K562 (cell line): ENCODE data around the gene INCENP. TPM values are rescaled to one million over a fixed set of nuclear protein-coding genes. Genes with fewer than 3 reads are reported as not detected.

Experiments used
- ATAC-seq: fragments of 200-7000 bp; cut with Tn5 transposase; 3 replicates; pipeline ENCODE4 v1.9.1; 2020; ENCODE audit warnings: moderate library complexity
- BruUV-seq: library from RNA; stranded (reverse); fragments of 400-500 nt; replicated peaks from 2 replicates; lab custom pipeline; 2021; lab: Mats Ljungman, UMichigan
- CTCF ChIA-PET: fragments of 300-600 bp; formaldehyde crosslinking; extraction: SDS; loops from one replicate; lab custom pipeline; 2021; ENCODE audit warnings: low intra/inter-chr PET ratio; lab: Yijun Ruan, JAX
- POLR2A ChIA-PET: fragments of 300-600, 350-650 bp; sonication (Branson Sonifier 250); formaldehyde crosslinking; extraction: SDS; loops from one replicate; lab custom pipeline; 2021; ENCODE audit warnings: antibody characterized with exemption, inconsistent platforms; lab: Yijun Ruan, JAX
- DNase-seq, 4 experiments: peaks; one replicate each; pipeline versions ENCODE4 v3.0.0 to v3.0.0-alpha.2; 2011 to 2018; ENCODE audit warnings: low spot score in 3 of 4, mixed read lengths in 3 of 4; ENCODE audit errors: extremely low read depth in 1 of 4
- FAIRE-seq: peaks from 2 replicates; lab custom pipeline; 2011; peaks lifted over from hg19 to GRCh38; lab: Jason Lieb, UNC
- H2AFZ ChIP-seq: 2 replicates; pipeline ENCODE4 v1.6.0; 2011; ENCODE audit warnings: low read depth, low read length, control low read depth, inconsistent platforms
- H3K27ac ChIP-seq: fragments of 200-600 bp; 3 replicates; pipeline ENCODE4 v1.8.0; 2011; ENCODE audit warnings: low read depth, mild to moderate bottlenecking, control low read depth, inconsistent platforms, low read length, moderate library complexity, mixed read lengths; ENCODE audit errors: extremely low read depth
- H3K27me3 ChIP-seq, 2 experiments: fragments of 300-600 bp in 1 of 2; 2 replicates in 1 of 2; 3 replicates in 1 of 2; pipeline versions ENCODE4 v1.6.0 to v1.8.0; 2011; ENCODE audit warnings: inconsistent platforms in 2 of 2, low read length in 2 of 2, mild to moderate bottlenecking in 1 of 2, mixed read lengths in 1 of 2, moderate library complexity in 1 of 2; ENCODE audit not compliant: control insufficient read depth in 2 of 2, insufficient read depth in 2 of 2
- H3K36me3 ChIP-seq: fragments of 300-600 bp; 3 replicates; pipeline ENCODE4 v1.8.0; 2011; ENCODE audit warnings: mild to moderate bottlenecking, low read length, inconsistent platforms; ENCODE audit not compliant: control insufficient read depth, insufficient read depth
- H3K4me1 ChIP-seq, 2 experiments: fragments of 200-600 bp in 1 of 2; replicated peaks in 1 of 2; 2 replicates in 1 of 2; 3 replicates in 1 of 2; pipeline versions ENCODE4 v1.5.1 to v1.8.0; 2011; ENCODE audit warnings: inconsistent platforms in 2 of 2, low read length in 2 of 2, mild to moderate bottlenecking in 1 of 2, mixed read lengths in 1 of 2, moderate library complexity in 1 of 2; ENCODE audit not compliant: control insufficient read depth in 2 of 2, insufficient read depth in 2 of 2
- H3K4me2 ChIP-seq: 2 replicates; pipeline ENCODE4 v1.6.1; 2011; ENCODE audit warnings: low read length, control low read depth, inconsistent platforms, mixed read lengths; ENCODE audit not compliant: insufficient read depth
- H3K4me3 ChIP-seq: fragments of 200-600 bp; sonication (generic), shearing (Covaris generic); 2 replicates; pipeline ENCODE4 v1.5.1; 2016; ENCODE audit warnings: control low read depth, inconsistent platforms
- H3K79me2 ChIP-seq: fragments of 200-600 bp; 3 replicates; pipeline ENCODE4 v1.8.0; 2011; ENCODE audit warnings: low read length, inconsistent platforms; ENCODE audit not compliant: control insufficient read depth, insufficient read depth
- H3K9ac ChIP-seq, 2 experiments: 2 replicates each; pipeline versions ENCODE4 v1.6.0 to v1.6.1; 2011; ENCODE audit warnings: low read depth in 2 of 2, low read length in 2 of 2, control low read depth in 1 of 2, inconsistent platforms in 1 of 2, mild to moderate bottlenecking in 1 of 2, mixed read lengths in 1 of 2; ENCODE audit not compliant: insufficient read depth in 1 of 2
- H3K9me1 ChIP-seq: one replicate; pipeline ENCODE4 v1.6.0; 2011; ENCODE audit warnings: inconsistent platforms, mild to moderate bottlenecking, low read length, moderate library complexity; ENCODE audit not compliant: control insufficient read depth, insufficient read depth
- H3K9me3 ChIP-seq: replicated peaks from 2 replicates; pipeline ENCODE4 v1.5.1; 2011; ENCODE audit warnings: low read depth, low read length, inconsistent platforms; ENCODE audit not compliant: control insufficient read depth, insufficient read depth
- H4K20me1 ChIP-seq: replicated peaks from 2 replicates; pipeline ENCODE4 v1.6.1; 2011; ENCODE audit warnings: low read length, inconsistent platforms, mixed read lengths; ENCODE audit not compliant: control insufficient read depth, insufficient read depth
- GABPB2 ChIP-seq: fragments of 250-450 bp; sonication (Bioruptor Pico); conservative IDR thresholded peaks from 2 replicates; pipeline ENCODE4 v1.5.1; 2021; ENCODE audit warnings: mild to moderate bottlenecking
- GATAD2A ChIP-seq: fragments of 450-650 bp; IDR thresholded peaks from 2 replicates; pipeline ENCODE4 v1.6.1; 2017
- ILK ChIP-seq: fragments of 450-650 bp; IDR thresholded peaks from 2 replicates; pipeline ENCODE4 v1.6.1; 2016; ENCODE audit warnings: missing genetic modification characterization, low read depth, mild to moderate bottlenecking, missing compliant biosample characterization, moderate library complexity, borderline replicate concordance
- KAT7 ChIP-seq: sonication (generic); formaldehyde crosslinking; IDR thresholded peaks from 2 replicates; pipeline ENCODE4 v1.8.0; 2022; ENCODE audit warnings: missing genetic modification reagents, mild to moderate bottlenecking, borderline replicate concordance
- KLF1 ChIP-seq: fragments of 450-650 bp; IDR thresholded peaks from 2 replicates; pipeline ENCODE4 v1.6.1; 2016; ENCODE audit warnings: missing genetic modification characterization, missing compliant biosample characterization
- RB1 ChIP-seq: fragments of 450-650 bp; IDR thresholded peaks from 2 replicates; pipeline ENCODE4 v1.6.1; 2017; ENCODE audit warnings: low read depth, mild to moderate bottlenecking
- SUPT5H ChIP-seq: fragments of 450-650 bp; IDR thresholded peaks from 2 replicates; pipeline ENCODE4 v1.6.1; 2016
- TAF7 ChIP-seq: fragments of 450-650 bp; IDR thresholded peaks from 2 replicates; pipeline ENCODE4 v1.6.1; 2016; ENCODE audit warnings: missing genetic modification characterization, missing compliant biosample characterization
- ZNF766 ChIP-seq: fragments of 200-800 bp; sonication (Bioruptor generic); conservative IDR thresholded peaks from 2 replicates; pipeline ENCODE4 v1.6.1; 2016; ENCODE audit warnings: missing genetic modification characterization, missing compliant biosample characterization
- ZNF780A ChIP-seq: fragments of 250-450 bp; sonication (Bioruptor Pico); IDR thresholded peaks from 2 replicates; pipeline ENCODE4 v1.5.0; 2021; ENCODE audit warnings: mild to moderate bottlenecking
- ZNF785 ChIP-seq: fragments of 250-450 bp; sonication (Bioruptor Pico); IDR thresholded peaks from 2 replicates; pipeline ENCODE4 v1.4.0; 2020; ENCODE audit warnings: mild to moderate bottlenecking
- WGBS: fragments of 100-300 bp; shearing (Covaris generic); methylation state at CpG from one replicate; pipeline ENCODE4 v1.1.6; 2016; ENCODE audit warnings: low coverage, mixed read lengths; ENCODE audit not compliant: insufficient coverage; ENCODE audit errors: missing lambda C conversion rate; 5-methylcytosine and 5-hydroxymethylcytosine counted together
- in situ Hi-C: fragments of 300-500 bp; cut with MboI; formaldehyde crosslinking; loops from 4 replicates; pipeline ENCODE4 v1.15.0; 2018; ENCODE audit warnings: inconsistent platforms, mixed read lengths
- intact Hi-C: fragments of 100-400 bp; cut with micrococcal nuclease; formaldehyde crosslinking; loops from 2 replicates; pipeline ENCODE4 v1.14.2; 2022
- polyA plus RNA-seq, 8 experiments: library from polyadenylated mRNA; depleted of rRNA in 4 of 8; stranded (reverse) in 5 of 8; unstranded in 3 of 8; fragments of >200 nt; fragmentation: Nextera tagmentation in 2 of 8; fragmentation: Illumina TruSeq in 1 of 8; extraction: Ambion mirVana in 2 of 8; extraction: Trizol in 1 of 8; gene quantifications; 2 replicates each; pipeline versions ENCODE4 v1.2.1 to v1.2.3, GENCODE V29; 2011 to 2014; ENCODE audit warnings: inconsistent platforms in 1 of 8, missing spikeins in 1 of 8
- total RNA-seq, 7 experiments: library from RNA; depleted of rRNA in 6 of 7; stranded (reverse); fragments of >200 nt in 6 of 7; fragmentation: Illumina TruSeq in 2 of 7; extraction: Trizol in 2 of 7; gene quantifications; 2 replicates each; pipeline versions ENCODE4 v1.2.1 to v1.2.3, GENCODE V29; 2011 to 2021; ENCODE audit warnings: low replicate concordance in 1 of 7
- TF ChIP-seq, protein P1 (sequence below): fragments of 250-450 bp; sonication (Bioruptor Pico); IDR thresholded peaks from 2 replicates; pipeline ENCODE4 v1.5.0; 2020; ENCODE audit warnings: mild to moderate bottlenecking, borderline replicate concordance
- TF ChIP-seq, protein P2 (sequence below): fragments of 450-650 bp; IDR thresholded peaks from 2 replicates; pipeline ENCODE4 v1.6.1; 2016; ENCODE audit warnings: antibody characterized with exemption
- TF ChIP-seq, protein P3 (sequence below): fragments of 450-650 bp; formaldehyde crosslinking; IDR thresholded peaks from 2 replicates; pipeline ENCODE4 v1.4.0; 2020; ENCODE audit warnings: mild to moderate bottlenecking, moderate library complexity
- TF ChIP-seq, protein P4 (sequence below), 2 experiments: IDR thresholded peaks; 2 replicates each; pipeline ENCODE4 v1.6.1; 2012; ENCODE audit warnings: improper control_type of control experiment in 2 of 2, low read depth in 2 of 2, low read length in 2 of 2, borderline replicate concordance in 1 of 2

The INCENP gene
- total and polyA plus RNA-seq, 9 of the 15 experiments (the other 6 are each of a cell fraction or from before 2014, with no cell fraction given): 1.1 to 97.9 (median 28.2) TPM

DNA sequence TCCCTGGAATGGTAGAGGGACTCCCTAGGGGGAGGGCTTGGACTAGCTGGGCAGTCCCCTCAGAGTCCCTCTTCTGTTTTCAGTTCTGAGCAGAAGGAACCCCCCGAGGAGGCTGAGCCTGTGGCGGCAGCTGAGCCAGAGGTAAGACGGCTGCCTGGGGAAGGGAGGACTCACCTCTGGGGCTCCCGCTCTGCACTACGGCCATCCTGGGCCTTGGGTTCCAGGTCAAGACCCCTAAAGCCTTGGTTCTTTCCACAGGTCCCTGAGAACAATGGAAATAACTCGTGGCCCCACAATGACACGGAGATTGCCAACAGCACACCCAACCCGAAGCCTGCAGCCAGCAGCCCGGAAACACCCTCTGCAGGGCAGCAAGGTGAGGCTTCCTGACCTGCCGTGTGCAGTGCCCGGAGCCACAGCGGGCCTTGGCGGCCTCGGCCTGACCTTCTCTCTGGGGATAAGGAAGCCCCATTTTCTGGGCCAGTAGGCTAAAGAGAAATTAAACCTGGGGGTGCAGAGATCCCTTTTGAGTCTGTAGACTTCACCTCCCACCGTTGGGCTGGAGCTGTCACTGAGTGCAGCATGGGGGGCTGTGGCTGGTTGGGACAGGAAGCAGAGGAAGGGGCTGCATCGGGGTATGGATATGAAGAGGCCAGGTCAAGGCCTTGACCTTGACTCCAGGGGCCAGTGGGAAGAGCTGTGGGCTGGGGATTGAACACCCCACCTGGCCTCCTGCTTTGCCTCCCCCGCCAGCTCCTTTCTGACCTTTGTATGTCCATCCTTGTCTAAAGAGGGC, 15.0 kb downstream of the INCENP start:
- Histone ChIP-seq H4K20me1 (peaks cover 12% of the 10 kb centered on the region; the same call in 1 of the 2 replicates), H3K36me3 (peaks cover 89% of the 10 kb centered on the region; the same call in 2 of the 3 replicates), H3K27me3 (no peaks in the 10 kb centered on the region), H3K4me3 (no peak overlapping the region), H3K27ac (no peak overlapping the region), H3K4me2 (no peak overlapping the region), H3K9ac (no peak overlapping the region; a peak in 1 of 4 replicates), H3K4me1 (peaks cover 0 to 3% of the 10 kb centered on the region in 2 experiments; a peak in 1 of 5 replicates), H3K9me1 (peaks cover 4% of the 10 kb centered on the region), H3K79me2 (peaks cover 27% of the 10 kb centered on the region), H2AFZ (no peak overlapping the region), H3K9me3 (no peaks in the 10 kb centered on the region)
- in situ Hi-C loops (no loop called here), intact Hi-C loops (no loop called here)
- ATAC-seq: no peak
- no peak for FAIRE-seq
- 95% methylated on average over 14 of the region's 17 CpGs for WGBS
- DNase-seq: no peak
- BruUV-seq: no TSS peak
- CTCF ChIA-PET: no interaction called here
- POLR2A ChIA-PET: interaction anchor here (0.8 to 3.9 kb wide), 4 partner anchors 10 to 172 kb away, joined by 3 to 14 read pairs (median 4); partner anchors contain the start of gene INCENP
- no peak for TF ChIP-seq KAT7 (CRISPR knock-in tag)
- TF ChIP-seq ZNF785 (CRISPR knock-in tag): no peak
- TF ChIP-seq GABPB2 (CRISPR knock-in tag): no peak
- TF ChIP-seq SUPT5H: no peak
- no peak for TF ChIP-seq TAF7 (tag)
- TF ChIP-seq KLF1 (tag): no peak
- TF ChIP-seq, protein P1, sequence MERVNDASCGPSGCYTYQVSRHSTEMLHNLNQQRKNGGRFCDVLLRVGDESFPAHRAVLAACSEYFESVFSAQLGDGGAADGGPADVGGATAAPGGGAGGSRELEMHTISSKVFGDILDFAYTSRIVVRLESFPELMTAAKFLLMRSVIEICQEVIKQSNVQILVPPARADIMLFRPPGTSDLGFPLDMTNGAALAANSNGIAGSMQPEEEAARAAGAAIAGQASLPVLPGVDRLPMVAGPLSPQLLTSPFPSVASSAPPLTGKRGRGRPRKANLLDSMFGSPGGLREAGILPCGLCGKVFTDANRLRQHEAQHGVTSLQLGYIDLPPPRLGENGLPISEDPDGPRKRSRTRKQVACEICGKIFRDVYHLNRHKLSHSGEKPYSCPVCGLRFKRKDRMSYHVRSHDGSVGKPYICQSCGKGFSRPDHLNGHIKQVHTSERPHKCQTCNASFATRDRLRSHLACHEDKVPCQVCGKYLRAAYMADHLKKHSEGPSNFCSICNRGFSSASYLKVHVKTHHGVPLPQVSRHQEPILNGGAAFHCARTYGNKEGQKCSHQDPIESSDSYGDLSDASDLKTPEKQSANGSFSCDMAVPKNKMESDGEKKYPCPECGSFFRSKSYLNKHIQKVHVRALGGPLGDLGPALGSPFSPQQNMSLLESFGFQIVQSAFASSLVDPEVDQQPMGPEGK (CRISPR knock-in tag): no peak
- TF ChIP-seq, protein P2, sequence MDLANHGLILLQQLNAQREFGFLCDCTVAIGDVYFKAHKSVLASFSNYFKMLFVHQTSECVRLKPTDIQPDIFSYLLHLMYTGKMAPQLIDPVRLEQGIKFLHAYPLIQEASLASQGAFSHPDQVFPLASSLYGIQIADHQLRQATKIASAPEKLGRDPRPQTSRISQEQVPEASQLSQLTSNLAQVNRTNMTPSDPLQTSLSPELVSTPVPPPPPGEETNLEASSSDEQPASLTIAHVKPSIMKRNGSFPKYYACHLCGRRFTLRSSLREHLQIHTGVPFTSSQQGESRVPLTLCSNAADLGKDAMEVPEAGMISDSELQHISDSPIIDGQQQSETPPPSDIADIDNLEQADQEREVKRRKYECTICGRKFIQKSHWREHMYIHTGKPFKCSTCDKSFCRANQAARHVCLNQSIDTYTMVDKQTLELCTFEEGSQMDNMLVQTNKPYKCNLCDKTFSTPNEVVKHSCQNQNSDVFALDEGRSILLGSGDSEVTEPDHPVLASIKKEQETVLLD: no peak
- no peak for TF ChIP-seq RB1
- TF ChIP-seq, protein P3, sequence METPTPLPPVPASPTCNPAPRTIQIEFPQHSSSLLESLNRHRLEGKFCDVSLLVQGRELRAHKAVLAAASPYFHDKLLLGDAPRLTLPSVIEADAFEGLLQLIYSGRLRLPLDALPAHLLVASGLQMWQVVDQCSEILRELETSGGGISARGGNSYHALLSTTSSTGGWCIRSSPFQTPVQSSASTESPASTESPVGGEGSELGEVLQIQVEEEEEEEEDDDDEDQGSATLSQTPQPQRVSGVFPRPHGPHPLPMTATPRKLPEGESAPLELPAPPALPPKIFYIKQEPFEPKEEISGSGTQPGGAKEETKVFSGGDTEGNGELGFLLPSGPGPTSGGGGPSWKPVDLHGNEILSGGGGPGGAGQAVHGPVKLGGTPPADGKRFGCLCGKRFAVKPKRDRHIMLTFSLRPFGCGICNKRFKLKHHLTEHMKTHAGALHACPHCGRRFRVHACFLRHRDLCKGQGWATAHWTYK (CRISPR knock-in tag): no peak
- TF ChIP-seq, protein P4, sequence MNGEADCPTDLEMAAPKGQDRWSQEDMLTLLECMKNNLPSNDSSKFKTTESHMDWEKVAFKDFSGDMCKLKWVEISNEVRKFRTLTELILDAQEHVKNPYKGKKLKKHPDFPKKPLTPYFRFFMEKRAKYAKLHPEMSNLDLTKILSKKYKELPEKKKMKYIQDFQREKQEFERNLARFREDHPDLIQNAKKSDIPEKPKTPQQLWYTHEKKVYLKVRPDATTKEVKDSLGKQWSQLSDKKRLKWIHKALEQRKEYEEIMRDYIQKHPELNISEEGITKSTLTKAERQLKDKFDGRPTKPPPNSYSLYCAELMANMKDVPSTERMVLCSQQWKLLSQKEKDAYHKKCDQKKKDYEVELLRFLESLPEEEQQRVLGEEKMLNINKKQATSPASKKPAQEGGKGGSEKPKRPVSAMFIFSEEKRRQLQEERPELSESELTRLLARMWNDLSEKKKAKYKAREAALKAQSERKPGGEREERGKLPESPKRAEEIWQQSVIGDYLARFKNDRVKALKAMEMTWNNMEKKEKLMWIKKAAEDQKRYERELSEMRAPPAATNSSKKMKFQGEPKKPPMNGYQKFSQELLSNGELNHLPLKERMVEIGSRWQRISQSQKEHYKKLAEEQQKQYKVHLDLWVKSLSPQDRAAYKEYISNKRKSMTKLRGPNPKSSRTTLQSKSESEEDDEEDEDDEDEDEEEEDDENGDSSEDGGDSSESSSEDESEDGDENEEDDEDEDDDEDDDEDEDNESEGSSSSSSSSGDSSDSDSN (IDR thresholded peaks at IDR 0.05; ENCODE audit: borderline replicate concordance in 1 of 2, low read depth in 2 of 2, low read length in 2 of 2): no peak
- no peak for TF ChIP-seq GATAD2A
- no peak for TF ChIP-seq ZNF780A (CRISPR knock-in tag)
- TF ChIP-seq ILK (tag): no peak
- TF ChIP-seq ZNF766 (CRISPR knock-in tag): no peak
